Activated CD4-positive, alpha-beta T cell treated with anti-CD3 and anti-CD28 coated beads for 48 hours (primary cell): Measurements from ENCODE around the gene ATF3.

Experiments used
- DNase-seq: peaks from one replicate; pipeline ENCODE4 v3.0.0-alpha.2; 2020

ATF3 gene

GRCh38 chr1:212587016-212587887 is 21.3 kb upstream of the ATF3 start:
- no peak for DNase-seq

GRCh38 chr1:212587888-212588510 is 20.6 kb upstream of the ATF3 start:
- no peak for DNase-seq

GRCh38 chr1:212589446-212589845 is 19.1 kb upstream of the ATF3 start:
- no peak for DNase-seq

- no peak for DNase-seq
These were observed 16.6 kb upstream of the ATF3 start for GRCh38 chr1:212591922-212592321.

GRCh38 chr1:212593821-212594251 is 14.7 kb upstream of the ATF3 start:
- DNase-seq, result no peak

GRCh38 chr1:212594640-212595039 is 13.9 kb upstream of the ATF3 start:
- no peak for DNase-seq

- DNase-seq, result no peak
These were observed 13.3 kb upstream of the ATF3 start for GRCh38 chr1:212595229-212595628.

- peak; percentile 53 for DNase-seq
These were observed 12.5 kb upstream of the ATF3 start for GRCh38 chr1:212595787-212596714.

GRCh38 chr1:212596798-212597197 is 11.8 kb upstream of the ATF3 start:
- no peak for DNase-seq

GRCh38 chr1:212597487-212597886 is 11.1 kb upstream of the ATF3 start:
- no peak for DNase-seq

GRCh38 chr1:212600071-212600915 is 8.3 kb upstream of the ATF3 start:
- DNase-seq, result no peak

- DNase-seq, result no peak
These were observed 7.6 kb upstream of the ATF3 start for GRCh38 chr1:212600980-212601379.

- DNase-seq, result no peak
These were observed 7.0 kb upstream of the ATF3 start for GRCh38 chr1:212601524-212601923.

- DNase-seq, result no peak
These were observed 2.8 kb upstream of the ATF3 start for GRCh38 chr1:212605441-212606394.

- peak; percentile 52 for DNase-seq
These were observed 2.0 kb upstream of the ATF3 start for GRCh38 chr1:212606395-212607205.

GRCh38 chr1:212607206-212607912 is 1.2 kb upstream of the ATF3 start:
- DNase-seq, result peak; percentile 23

- DNase-seq, result no peak
These were observed 609 bp upstream of the ATF3 start for GRCh38 chr1:212607913-212608391.

- DNase-seq, result peak; percentile 58
These were observed 569 bp downstream of the ATF3 start for GRCh38 chr1:212608959-212609700.
